Esophagus squamous epithelium (tissue), 5 donors: ENCODE measurements around the gene CYSRT1. TPM values are rescaled to one million over a fixed set of nuclear protein-coding genes. Genes with fewer than 3 reads are reported as not detected.

Experiments used
- DNase-seq: peaks from one replicate; lab custom pipeline; 2025; lab: John Stamatoyannopoulos, UW
- H3K27ac ChIP-seq, 4 donors: fragments of 200-600 bp; sonication (generic); one replicate each; pipeline ENCODE4 v1.5.1; 2016 to 2019; ENCODE audit warnings: mild to moderate bottlenecking in 1 of 4
- H3K27me3 ChIP-seq, 4 donors: fragments of 200-600 bp; sonication (generic); 1 replicate in 3 of 4; 2 replicates in 1 of 4; pipeline versions ENCODE4 v1.5.1 to v1.6.0; 2017 to 2021; ENCODE audit warnings: antibody characterized with exemption in 1 of 4
- H3K36me3 ChIP-seq, 3 donors: fragments of 200-600 bp; sonication (generic); one replicate each; pipeline ENCODE4 v1.5.1; 2016 to 2019
- H3K4me1 ChIP-seq, 3 donors: fragments of 200-600 bp; sonication (generic); one replicate each; pipeline ENCODE4 v1.5.1; 2017 to 2019
- H3K4me3 ChIP-seq, 4 donors: fragments of 200-600 bp; sonication (generic); 1 replicate in 3 of 4; 2 replicates in 1 of 4; pipeline ENCODE4 v1.5.1; 2016 to 2019; ENCODE audit warnings: mild to moderate bottlenecking in 2 of 4, moderate library complexity in 1 of 4
- H3K9me3 ChIP-seq, 3 donors: fragments of 200-600 bp; sonication (generic); one replicate each; pipeline ENCODE4 v1.5.1; 2016 to 2019
- POLR2A ChIP-seq, 4 donors: fragments of 450-650 bp; IDR thresholded peaks; one replicate each; pipeline ENCODE4 v1.6.1; 2017; ENCODE audit warnings: antibody characterized with exemption in 4 of 4, mild to moderate bottlenecking in 4 of 4, moderate library complexity in 3 of 4
- WGBS, 2 donors: methylation state at CpG; one replicate each; pipeline ENCODE4 v1.1.5; 2018; 5-methylcytosine and 5-hydroxymethylcytosine counted together
- intact Hi-C: fragments of 100-400 bp; cut with DNase I; formaldehyde crosslinking; loops from one replicate; pipeline ENCODE4 v1.15.0; 2022
- total RNA-seq, 4 donors: library from RNA; depleted of rRNA; stranded (reverse); fragments of >200 nt; gene quantifications; one replicate each; pipeline ENCODE4 v1.1.0, GENCODE V29; 2016
- TF ChIP-seq, protein P1 (sequence below), 6 experiments: fragments of 450-650 bp in 4 of 6; fragments of 200-600 bp in 2 of 6; sonication (generic) in 2 of 6; IDR thresholded peaks; one replicate each; pipeline ENCODE4 v1.5.1; 2016 to 2019; ENCODE audit warnings: antibody characterized with exemption in 6 of 6, mild to moderate bottlenecking in 4 of 6, moderate library complexity in 4 of 6
- donor health status: DM: yes; HTN: yes; CAD: no.

CYSRT1 gene
- total RNA-seq, 4 donors from 2014 or later: 114 to 301 (median 152) TPM

GRCh38 chr9:137190315-137190856, 34.6 kb upstream of the CYSRT1 start:
- no peak for TF ChIP-seq POLR2A (IDR thresholded peaks at IDR 0.05)
- TF ChIP-seq, protein P1, sequence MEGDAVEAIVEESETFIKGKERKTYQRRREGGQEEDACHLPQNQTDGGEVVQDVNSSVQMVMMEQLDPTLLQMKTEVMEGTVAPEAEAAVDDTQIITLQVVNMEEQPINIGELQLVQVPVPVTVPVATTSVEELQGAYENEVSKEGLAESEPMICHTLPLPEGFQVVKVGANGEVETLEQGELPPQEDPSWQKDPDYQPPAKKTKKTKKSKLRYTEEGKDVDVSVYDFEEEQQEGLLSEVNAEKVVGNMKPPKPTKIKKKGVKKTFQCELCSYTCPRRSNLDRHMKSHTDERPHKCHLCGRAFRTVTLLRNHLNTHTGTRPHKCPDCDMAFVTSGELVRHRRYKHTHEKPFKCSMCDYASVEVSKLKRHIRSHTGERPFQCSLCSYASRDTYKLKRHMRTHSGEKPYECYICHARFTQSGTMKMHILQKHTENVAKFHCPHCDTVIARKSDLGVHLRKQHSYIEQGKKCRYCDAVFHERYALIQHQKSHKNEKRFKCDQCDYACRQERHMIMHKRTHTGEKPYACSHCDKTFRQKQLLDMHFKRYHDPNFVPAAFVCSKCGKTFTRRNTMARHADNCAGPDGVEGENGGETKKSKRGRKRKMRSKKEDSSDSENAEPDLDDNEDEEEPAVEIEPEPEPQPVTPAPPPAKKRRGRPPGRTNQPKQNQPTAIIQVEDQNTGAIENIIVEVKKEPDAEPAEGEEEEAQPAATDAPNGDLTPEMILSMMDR (IDR thresholded peaks at IDR 0.05): peak in 1 of 6 experiments; percentile 32
- peaks cover 56 to 82% (median 58%) of the 10 kb centered on the region in 3 donors for H3K4me1 ChIP-seq
- DNase-seq: no peak
- H3K36me3 ChIP-seq: peaks cover 18 to 62% (median 20%) of the 10 kb centered on the region in 3 donors
- H3K27me3 ChIP-seq: no peaks in the 10 kb centered on the region
- peak overlapping the region; percentile 85 to 99 (median 98) for H3K27ac ChIP-seq
- intact Hi-C loops: no loop called here
- WGBS, 2 donors: 44 to 64% methylated on average over 2 to 3 of the region's 9 CpGs
- no peaks in the 10 kb centered on the region for H3K9me3 ChIP-seq
- peak overlapping the region in 3 of 4 donors; percentile 78 to 100 (median 90) for H3K4me3 ChIP-seq

DNA sequence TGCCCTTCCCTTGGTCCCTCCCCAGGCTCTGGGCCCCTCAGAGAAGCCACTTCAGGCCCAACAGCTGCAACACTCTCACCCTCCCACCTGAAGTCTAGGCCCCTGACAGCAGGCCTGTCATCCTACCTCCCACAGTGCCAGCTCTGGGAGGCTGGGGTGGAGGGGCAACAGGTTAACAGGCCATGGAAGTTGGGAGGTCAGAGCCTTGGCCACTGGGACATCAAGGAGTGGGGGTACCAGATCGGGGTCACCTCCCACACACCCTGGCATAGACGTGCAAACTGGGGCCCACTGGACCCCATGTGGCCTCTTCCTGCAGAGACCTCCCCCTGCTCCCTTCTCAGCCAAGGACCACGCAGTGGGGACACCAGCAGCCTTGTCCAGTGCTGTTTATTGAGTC, 33.7 kb upstream of the CYSRT1 start:
- peaks cover 57 to 82% (median 61%) of the 10 kb centered on the region in 3 donors for H3K4me1 ChIP-seq

GRCh38 chr9:137191691-137192447, 33.1 kb upstream of the CYSRT1 start:
- H3K4me3 ChIP-seq: no peak overlapping the region
- DNase-seq: no peak
- intact Hi-C loops: no loop called here
- H3K4me1 ChIP-seq: peaks cover 56 to 82% (median 57%) of the 10 kb centered on the region in 3 donors
- 80 to 82% methylated on average over 1 to 11 of the region's 22 CpGs for WGBS, 2 donors
- no peaks in the 10 kb centered on the region for H3K27me3 ChIP-seq
- H3K36me3 ChIP-seq: peaks cover 12 to 48% (median 18%) of the 10 kb centered on the region in 3 donors
- TF ChIP-seq, protein P1 (IDR thresholded peaks at IDR 0.05): no peak
- no peak for TF ChIP-seq POLR2A (IDR thresholded peaks at IDR 0.05)
- no peaks in the 10 kb centered on the region for H3K9me3 ChIP-seq
- no peak overlapping the region for H3K27ac ChIP-seq

More for the DNA sequence above, 33.7 kb upstream of the CYSRT1 start:
- intact Hi-C loops: no loop called here
- no peaks in the 10 kb centered on the region for H3K27me3 ChIP-seq
- peaks cover 13 to 54% (median 18%) of the 10 kb centered on the region in 3 donors for H3K36me3 ChIP-seq
- H3K27ac ChIP-seq: peak overlapping the region in 3 of 4 donors; percentile 85 to 99 (median 98)
- no peak for DNase-seq
- no peak overlapping the region for H3K4me3 ChIP-seq
- 100% methylated on average over 1 of the region's 3 CpGs for WGBS, 2 donors
- TF ChIP-seq POLR2A (IDR thresholded peaks at IDR 0.05): no peak
- TF ChIP-seq, protein P1 (IDR thresholded peaks at IDR 0.05): no peak
- H3K9me3 ChIP-seq: no peaks in the 10 kb centered on the region

GRCh38 chr9:137192448-137192780, 32.6 kb upstream of the CYSRT1 start:
- no peak overlapping the region for H3K4me3 ChIP-seq
- WGBS, 2 donors: 74 to 95% methylated on average over 9 of the region's 10 CpGs
- H3K9me3 ChIP-seq: no peaks in the 10 kb centered on the region
- no peak for DNase-seq
- no peaks in the 10 kb centered on the region for H3K27me3 ChIP-seq
- H3K4me1 ChIP-seq: peaks cover 54 to 82% (median 55%) of the 10 kb centered on the region in 3 donors
- TF ChIP-seq POLR2A (IDR thresholded peaks at IDR 0.05): no peak
- TF ChIP-seq, protein P1 (IDR thresholded peaks at IDR 0.05): no peak
- intact Hi-C loops: no loop called here
- H3K36me3 ChIP-seq: peaks cover 12 to 42% (median 15%) of the 10 kb centered on the region in 3 donors
- no peak overlapping the region for H3K27ac ChIP-seq

- peaks cover 12 to 41% (median 15%) of the 10 kb centered on the region in 3 donors for H3K36me3 ChIP-seq
- no peak for DNase-seq
- TF ChIP-seq, protein P1 (IDR thresholded peaks at IDR 0.05): no peak
- no peak for TF ChIP-seq POLR2A (IDR thresholded peaks at IDR 0.05)
- H3K27me3 ChIP-seq: no peaks in the 10 kb centered on the region
- H3K4me3 ChIP-seq: no peak overlapping the region
- no peaks in the 10 kb centered on the region for H3K9me3 ChIP-seq
- H3K4me1 ChIP-seq: peaks cover 54 to 82% (median 55%) of the 10 kb centered on the region in 3 donors
- H3K27ac ChIP-seq: no peak overlapping the region
- intact Hi-C loops: no loop called here
- WGBS, 2 donors: no CpG with 5 or more reads among the region's 2 CpGs
These were observed 32.1 kb upstream of the CYSRT1 start for GRCh38 chr9:137192859-137193258.
